Measurements from ENCODE around the gene ANAPC10.

ANAPC10 gene

GRCh38 chr4:145108128-145108527, 10.1 kb upstream of the ANAPC10 start:
- no peak for TF ChIP-seq CTCF (conservative IDR thresholded peaks at IDR 0.05; ENCODE audit: low read depth, low read length)
- no peak for DNase-seq (ENCODE audit: low read depth)
- H3K4me3 ChIP-seq (ENCODE audit: low read depth, low read length), result no peak overlapping the region

DNA sequence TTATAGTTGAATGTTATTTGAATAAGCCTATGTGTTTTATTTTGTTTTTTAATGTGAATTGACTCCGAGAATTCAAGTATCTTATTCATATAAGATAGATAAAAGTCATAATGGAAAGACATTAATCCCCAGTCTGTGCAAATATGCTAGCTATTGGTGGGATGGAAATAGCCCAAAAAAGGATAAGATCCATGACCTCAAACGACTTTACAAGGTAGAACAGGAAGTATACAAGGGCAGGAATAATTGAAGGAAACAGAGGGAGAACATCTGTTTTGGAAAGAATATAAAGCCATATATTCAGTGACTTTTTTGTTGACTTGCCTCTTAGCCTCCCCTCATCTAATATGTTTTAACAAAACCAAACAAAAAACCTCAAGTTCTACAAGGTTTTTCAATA, 9.1 kb upstream of the ANAPC10 start:
- DNase-seq (ENCODE audit: low read depth), result no peak
- H3K4me3 ChIP-seq (ENCODE audit: low read depth, low read length), result no peak overlapping the region
- TF ChIP-seq CTCF (conservative IDR thresholded peaks at IDR 0.05; ENCODE audit: low read depth, low read length), result no peak

DNA sequence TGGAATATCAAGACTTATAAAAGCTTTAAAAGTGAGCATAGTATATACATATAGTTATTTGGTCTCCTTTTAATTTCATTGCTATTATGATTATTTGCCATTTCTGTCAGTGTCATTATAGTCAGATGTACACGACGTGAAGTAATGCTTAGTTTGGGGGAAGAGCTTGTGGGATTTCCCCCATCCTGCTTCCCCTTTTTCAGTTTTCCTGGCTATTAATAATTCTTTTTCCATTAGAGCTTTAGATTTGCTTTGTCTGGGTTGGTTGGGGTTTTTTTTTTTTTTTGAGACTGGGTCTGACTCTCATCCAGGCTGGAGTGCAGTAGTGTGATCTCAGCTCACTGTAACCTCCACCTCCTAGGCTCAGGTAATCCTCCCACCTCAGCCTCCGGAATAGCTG, 5.5 kb upstream of the ANAPC10 start:
- DNase-seq (ENCODE audit: low read depth), result no peak
- TF ChIP-seq CTCF (conservative IDR thresholded peaks at IDR 0.05; ENCODE audit: low read depth, low read length), result no peak
- H3K4me3 ChIP-seq (ENCODE audit: low read depth, low read length), result no peak overlapping the region

DNA sequence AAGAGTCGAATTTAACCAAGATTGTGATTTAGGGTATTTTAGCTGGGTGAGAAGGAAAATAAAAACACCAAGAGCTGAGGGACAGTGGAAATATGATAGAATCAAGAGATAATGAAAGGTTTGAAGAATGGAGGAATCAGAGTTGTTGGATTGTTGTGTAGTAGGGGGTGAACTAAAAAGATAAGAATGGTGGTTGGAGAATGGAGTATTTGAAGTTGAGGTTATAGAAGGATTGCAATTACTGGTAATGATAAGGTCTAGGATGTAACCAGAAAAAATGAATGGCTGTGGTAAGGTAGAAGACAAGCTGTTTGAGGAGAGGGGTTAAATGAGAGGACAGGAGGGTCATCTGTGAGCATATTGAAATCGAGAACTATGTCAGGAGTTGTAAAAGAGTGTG, 4.6 kb upstream of the ANAPC10 start:
- H3K4me3 ChIP-seq (ENCODE audit: low read depth, low read length), result no peak overlapping the region
- DNase-seq (ENCODE audit: low read depth), result no peak
- TF ChIP-seq CTCF (conservative IDR thresholded peaks at IDR 0.05; ENCODE audit: low read depth, low read length), result no peak

GRCh38 chr4:145101091-145101490, 3.1 kb upstream of the ANAPC10 start:
- no peak overlapping the region for H3K4me3 ChIP-seq (ENCODE audit: low read depth, low read length)
- TF ChIP-seq CTCF (conservative IDR thresholded peaks at IDR 0.05; ENCODE audit: low read depth, low read length), result no peak
- no peak for DNase-seq (ENCODE audit: low read depth)

GRCh38 chr4:145099653-145100052, 1.7 kb upstream of the ANAPC10 start:
- H3K4me3 ChIP-seq (ENCODE audit: low read depth, low read length), result peak overlapping the region; percentile 81
- TF ChIP-seq CTCF (conservative IDR thresholded peaks at IDR 0.05; ENCODE audit: low read depth, low read length), result no peak
- DNase-seq (ENCODE audit: low read depth), result no peak

DNA sequence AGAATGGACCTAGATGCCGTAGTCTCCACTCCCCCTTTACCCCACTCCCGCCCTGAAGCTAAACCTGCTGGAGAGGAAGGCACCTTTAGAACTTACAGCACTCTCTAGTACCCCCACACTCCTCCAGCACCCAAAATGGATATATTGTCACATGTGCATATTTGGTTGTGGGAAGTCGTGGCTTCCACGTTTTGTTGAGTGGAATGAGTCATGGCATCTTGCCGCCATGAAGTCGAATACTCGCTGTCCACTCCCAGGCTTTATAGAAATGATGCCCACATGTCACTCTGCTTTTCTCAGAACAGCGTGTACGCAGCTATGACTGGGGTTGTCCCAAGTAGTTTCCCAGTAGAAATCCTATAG, 660 bp upstream of the ANAPC10 start:
- peak; percentile 66 for DNase-seq (ENCODE audit: low read depth)
- TF ChIP-seq CTCF (conservative IDR thresholded peaks at IDR 0.05; ENCODE audit: low read depth, low read length), result no peak
- H3K4me3 ChIP-seq (ENCODE audit: low read depth, low read length), result peak overlapping the region; percentile 81
